HG03565 (cell line): Measurements from ENCODE around the gene KANK4.
"Not testable (repeated sequence)": the region's sequence is repeated elsewhere in the genome, so short reads cannot be mapped to it uniquely, and the experiment has no call there.

Experiments
- ATAC-seq: cut with Tn5 transposase; IDR thresholded peaks from one replicate; pipeline ENCODE4 v1.9.1; 2021; ENCODE audit warnings: mild to moderate bottlenecking, moderate library complexity; ENCODE audit not compliant: unreplicated experiment

Gene KANK4

DNA sequence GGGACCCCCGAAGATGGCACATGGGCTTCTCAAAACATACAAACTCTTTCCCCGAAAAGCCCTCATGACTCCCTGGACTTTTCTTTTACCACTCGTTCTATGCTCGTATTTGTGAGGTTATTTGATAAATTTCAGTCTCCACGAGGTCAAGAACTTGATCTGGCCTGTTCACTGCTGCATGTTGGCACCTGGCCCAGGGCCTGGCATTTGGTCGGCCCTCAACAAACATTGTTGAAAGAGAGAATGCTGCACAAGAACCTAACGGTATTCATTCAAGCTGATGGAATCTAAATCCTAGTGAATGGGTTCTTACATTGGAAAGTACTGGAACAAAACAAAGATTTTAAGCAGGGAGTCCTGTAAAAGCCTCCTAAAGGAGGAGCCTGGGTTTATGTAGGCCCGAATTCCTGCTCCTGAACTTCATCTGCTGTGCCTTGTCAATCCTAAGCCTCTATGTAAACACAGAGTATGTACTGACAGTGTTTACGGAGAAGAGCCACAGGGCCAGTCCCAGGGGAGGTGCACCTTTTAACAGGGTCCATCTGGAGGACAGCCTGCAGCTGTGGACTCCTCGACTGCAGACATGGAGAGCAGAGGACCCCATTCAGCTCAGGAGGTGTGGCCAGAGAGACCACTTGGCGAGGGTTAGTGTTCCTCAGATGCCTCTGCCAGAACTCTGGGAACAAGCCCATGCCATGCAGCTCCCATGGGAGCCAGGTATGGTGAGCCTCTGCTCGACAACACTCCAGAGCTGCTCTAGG is 77.7 kb downstream of the KANK4 start:
- no peak for ATAC-seq

- ATAC-seq = no peak
Measured at GRCh38 chr1:62240651-62241370, 78.4 kb downstream of the KANK4 start.

DNA sequence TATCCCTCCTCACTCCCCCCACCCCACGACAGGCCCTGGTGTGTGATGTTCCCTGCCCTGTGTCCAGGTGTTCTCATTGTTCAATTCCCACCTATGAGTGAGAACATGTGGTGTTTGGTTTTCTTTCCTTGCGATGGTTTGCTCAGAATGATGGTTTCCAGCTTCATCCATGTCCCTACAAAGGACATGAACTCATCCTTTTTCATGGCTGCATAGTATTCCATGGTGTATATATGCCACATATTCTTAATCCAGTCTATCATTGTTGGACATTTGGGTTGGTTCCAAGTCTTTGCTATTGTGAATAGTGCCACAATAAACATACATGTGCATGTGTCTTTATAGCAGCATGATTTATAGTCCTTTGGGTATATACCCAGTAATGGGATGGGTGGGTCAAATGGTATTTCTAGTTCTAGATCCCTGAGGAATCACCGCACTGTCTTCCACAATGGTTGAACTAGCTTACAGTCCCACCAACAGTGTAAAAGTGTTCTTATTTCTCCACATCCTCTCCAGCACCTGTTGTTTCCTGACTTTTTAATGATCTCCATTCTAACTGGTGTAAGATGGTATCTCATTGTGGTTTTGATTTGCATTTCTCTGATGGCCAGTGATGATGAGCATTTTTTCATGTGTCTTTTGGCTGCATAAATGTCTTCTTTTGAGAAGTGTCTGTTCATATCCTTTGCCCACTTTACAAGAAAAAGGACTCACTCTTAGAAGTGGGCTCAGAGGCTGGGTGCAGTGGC is 79.4 kb downstream of the KANK4 start:
- ATAC-seq = not testable (repeated sequence)

DNA sequence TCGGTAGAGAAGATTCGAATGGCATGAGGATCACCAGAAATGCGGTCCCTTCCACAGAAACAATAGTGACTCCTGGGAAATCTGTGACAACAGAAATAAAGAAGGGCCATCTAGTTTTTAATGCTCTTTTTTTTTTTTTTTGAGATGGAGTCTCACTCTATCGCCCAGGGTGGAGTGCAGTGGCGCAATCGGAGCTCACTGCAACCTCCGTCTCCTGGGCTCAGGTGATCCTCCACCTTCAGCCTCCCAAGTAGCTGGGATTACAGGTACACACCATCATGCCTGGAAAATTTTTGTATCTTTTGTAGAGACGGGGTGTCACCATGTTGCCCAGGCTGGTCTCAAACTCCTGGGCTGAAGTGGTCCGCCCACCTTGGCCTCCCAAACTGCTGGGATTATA is 80.7 kb downstream of the KANK4 start:
- ATAC-seq = no peak

DNA sequence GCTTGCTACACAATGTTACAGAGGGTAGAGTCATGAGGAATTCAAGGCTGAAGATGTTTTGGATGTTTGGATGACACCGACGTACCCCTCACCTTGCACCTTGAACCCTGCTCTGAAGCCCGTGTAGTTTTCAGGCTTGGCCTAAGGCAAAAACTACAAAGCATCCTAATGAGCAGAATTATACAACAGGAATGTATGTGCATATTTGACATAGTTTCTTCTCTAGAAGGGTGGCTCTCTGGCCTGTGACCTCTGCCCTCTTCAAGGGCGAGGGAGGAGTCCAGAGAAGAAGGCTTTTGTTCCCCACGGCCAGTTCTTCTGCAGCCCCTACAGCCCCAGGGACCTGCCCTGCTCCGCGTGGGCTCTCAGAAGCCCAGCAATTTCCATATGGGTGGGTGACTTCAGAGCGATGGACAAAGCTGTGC is 81.3 kb downstream of the KANK4 start:
- no peak for ATAC-seq

GRCh38 chr1:62237361-62237760 is 81.9 kb downstream of the KANK4 start:
- no peak for ATAC-seq

- no peak for ATAC-seq
Measured at GRCh38 chr1:62235576-62235975, 83.7 kb downstream of the KANK4 start.

- ATAC-seq = no peak
Measured at GRCh38 chr1:62234688-62235087, 84.5 kb downstream of the KANK4 start.

- ATAC-seq = no peak
Measured at GRCh38 chr1:62233926-62234450, 85.2 kb downstream of the KANK4 start.

DNA sequence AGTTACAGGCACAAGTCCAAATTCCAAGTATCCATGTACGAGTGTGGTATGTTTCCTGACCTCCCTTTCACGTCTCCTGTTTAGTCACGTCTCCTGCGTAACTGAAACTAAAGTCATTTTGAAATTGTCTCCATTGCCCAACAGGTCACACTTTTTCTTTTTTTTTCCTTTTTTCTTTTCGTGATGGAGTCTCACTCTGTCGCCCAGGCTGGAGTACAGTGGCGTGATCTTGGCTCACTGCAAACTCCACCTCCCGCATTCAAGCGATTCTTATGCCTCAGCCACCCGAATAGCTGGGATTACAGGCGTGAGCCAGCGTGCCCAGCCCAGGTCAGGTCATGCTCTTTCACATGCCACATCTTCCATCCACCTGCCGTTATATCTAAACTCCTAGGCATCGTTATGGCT is 86.4 kb downstream of the KANK4 start:
- ATAC-seq = no peak

- no peak for ATAC-seq
Measured at GRCh38 chr1:62230718-62231117, 88.5 kb downstream of the KANK4 start.

DNA sequence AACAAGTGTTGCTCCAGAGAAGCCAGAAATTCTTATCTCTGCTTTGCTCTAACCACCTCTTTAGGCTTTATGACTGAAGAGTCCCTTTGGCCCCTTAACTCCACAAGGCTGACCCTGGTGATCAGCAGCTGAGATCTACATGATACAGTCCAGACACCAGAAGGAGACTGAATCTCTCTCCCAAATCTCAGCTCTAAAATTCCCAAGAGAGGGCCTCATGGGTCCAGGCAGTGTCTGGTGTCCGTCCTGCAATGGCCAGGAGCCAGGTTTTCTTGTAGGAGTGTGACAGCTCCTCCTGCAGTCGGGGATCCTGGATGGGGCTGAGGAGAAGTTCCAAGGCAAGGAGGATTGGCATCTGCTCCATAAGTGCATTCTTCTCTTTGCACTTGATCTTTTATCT is 89.3 kb downstream of the KANK4 start:
- ATAC-seq = no peak

GRCh38 chr1:62229468-62229867 is 89.8 kb downstream of the KANK4 start:
- no peak for ATAC-seq

- ATAC-seq = no peak
Measured at GRCh38 chr1:62228883-62229187, 90.4 kb downstream of the KANK4 start.

DNA sequence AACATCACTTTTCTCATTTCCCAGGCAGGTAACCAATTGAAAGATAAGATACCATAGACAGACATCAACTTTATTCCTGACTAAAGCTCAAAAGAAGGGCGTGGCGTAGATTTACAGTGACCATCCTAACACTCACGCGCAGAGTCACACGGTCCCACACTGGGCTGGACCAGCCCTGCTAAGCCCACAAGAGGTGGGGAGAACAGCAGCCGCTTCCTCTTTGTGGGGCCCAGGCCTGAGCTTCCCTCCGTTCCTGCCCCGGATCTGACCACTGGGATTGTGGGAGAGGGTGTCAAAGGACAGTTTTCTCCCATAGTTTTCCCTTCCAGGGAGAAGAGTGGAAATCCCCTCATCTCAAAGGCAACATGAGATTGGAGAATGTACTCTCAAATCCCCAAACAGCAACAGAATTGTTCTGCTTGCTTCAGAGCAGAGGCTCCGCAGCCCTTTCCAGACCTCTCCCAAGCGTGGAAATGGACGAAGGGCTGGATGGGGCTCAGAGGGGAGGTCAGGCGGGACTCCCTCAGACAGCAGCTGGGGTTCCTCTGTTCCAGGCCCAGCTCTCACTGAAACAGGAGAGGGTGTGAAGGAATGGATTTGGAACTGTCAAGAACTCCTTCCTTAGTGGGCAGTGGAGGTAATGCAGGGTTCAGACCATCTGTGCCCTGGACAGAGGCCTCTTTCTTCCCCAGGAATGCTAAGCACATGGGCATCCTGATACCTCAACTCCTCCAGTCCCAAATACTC is 90.9 kb downstream of the KANK4 start:
- ATAC-seq = no peak

- no peak for ATAC-seq
Measured at GRCh38 chr1:62227496-62227895, 91.7 kb downstream of the KANK4 start.

DNA sequence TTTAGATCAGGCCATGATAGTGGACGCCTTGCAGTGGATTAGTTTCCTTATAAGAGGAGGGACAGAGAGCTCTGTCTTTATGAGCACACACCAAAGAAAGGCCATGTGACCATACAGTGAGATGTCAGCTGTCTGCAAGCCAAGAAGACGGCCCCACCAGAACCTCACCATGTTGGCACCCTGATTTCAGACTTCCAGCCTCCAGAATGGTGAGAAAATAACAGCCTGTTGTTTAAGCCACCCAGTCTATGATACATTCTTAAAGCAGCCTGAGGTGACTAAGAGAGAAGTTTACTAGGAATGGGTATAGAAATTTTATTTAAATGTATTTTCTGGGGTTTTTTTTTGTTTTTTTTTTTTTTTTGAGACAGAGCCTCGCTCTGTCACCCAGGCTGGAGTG is 95.1 kb downstream of the KANK4 start:
- ATAC-seq = no peak

DNA sequence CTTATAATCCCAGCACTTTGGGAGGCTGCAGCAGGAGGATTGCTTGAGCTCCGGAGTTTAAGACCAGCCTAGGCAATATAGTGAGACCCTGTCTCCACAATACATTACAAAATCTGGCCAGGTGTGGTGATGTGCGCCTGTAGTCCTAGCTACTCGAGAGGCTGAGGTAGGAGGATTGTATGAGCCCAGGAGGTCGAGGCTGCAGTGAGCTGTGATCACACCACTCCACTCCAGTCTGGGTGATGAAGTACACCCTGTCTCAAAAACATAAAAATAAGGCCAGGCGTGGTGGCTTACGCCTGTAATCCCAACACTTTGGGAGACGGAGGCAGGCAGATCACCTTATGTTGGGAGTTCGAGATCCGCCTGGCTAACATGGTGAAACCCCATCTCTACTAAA is 96.9 kb downstream of the KANK4 start:
- ATAC-seq = no peak

- ATAC-seq = no peak
Measured at GRCh38 chr1:62221171-62221570, 98.1 kb downstream of the KANK4 start.

DNA sequence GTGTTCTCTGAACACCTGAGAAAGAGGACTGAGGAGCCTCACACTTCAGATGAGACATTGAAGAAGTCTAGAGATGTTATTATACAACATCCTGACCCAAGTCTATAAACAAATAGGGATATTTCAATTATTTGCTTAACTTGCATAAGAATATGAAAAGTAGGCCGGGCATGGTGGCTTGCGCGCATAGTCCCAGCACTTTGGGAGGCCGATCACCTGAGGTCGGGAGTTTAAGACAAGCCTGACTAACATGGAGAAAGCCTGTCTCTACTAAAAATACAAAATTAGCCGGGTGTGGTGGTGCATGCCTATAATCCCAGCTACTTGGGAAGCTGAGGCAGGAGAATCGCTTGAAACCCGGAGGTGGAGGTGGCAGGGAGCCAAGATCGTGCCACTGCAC is 98.8 kb downstream of the KANK4 start:
- not testable (repeated sequence) for ATAC-seq

DNA sequence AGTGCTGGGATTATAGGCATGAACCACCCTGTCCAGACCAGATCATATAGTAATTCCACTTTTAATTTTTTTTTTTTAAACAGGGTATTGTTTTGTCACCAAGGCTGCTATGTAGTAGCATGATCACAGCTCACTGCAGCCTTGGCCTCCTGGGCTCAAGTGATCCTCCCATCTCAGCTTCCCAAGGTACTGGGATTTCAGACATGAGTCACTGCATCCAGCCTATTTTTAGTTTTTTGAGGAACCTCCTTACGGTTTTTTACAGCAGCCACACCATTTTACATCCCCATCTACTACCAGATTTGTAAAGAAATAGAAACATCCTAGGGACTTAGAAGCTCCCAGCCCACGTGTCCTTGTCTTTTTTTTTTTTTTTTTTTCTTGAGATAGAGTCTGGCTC is 100.6 kb downstream of the KANK4 start:
- ATAC-seq = no peak
